Islet precursor cell (in vitro differentiated cells): ENCODE data around the gene COL13A1.

Experiments
- DNase-seq: peaks from one replicate; pipeline ENCODE4 v3.0.0-alpha.2; 2018

The COL13A1 gene

GRCh38 chr10:69825604-69826003, 23.9 kb downstream of the COL13A1 start:
- DNase-seq: no peak

- DNase-seq: no peak
These were observed 24.4 kb downstream of the COL13A1 start for GRCh38 chr10:69826094-69826493.

DNA sequence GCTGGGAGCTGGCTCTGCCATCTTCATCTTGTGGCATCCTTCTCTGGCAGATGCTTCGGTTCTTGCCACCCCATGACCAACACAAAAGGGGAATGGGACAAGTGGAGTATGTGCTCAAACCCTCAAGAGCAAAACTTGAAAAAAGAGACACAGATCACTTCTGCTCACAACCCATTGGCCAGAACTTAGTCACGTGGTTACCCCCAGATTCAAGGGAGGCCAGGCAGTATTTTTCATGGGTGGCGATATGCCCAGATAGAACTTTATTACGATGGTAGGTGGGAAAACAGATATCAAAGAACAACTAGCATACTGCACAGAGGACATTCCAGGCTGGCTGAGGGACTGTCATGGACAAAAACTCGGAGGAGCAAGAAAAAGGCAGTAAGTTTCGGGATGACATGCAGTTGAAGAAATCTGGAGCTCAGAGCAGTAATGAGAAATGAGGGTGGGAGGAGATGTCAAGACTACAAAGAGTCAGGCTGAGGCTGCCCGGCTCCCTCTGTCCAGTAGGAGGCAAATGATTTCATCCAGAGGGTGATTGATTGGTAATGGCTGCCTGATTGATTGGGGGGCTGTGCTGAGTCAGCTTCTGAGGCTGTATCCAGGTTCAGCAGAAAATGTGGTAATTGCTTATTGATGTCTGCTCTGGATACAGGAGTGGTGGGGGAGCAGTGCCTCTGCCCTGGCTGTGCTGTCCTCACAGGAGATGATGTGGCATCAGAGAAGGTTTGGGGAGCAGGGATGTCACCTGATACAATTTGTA, 25.3 kb downstream of the COL13A1 start:
- DNase-seq: no peak

GRCh38 chr10:69828144-69828870, 26.6 kb downstream of the COL13A1 start:
- DNase-seq: no peak

DNA sequence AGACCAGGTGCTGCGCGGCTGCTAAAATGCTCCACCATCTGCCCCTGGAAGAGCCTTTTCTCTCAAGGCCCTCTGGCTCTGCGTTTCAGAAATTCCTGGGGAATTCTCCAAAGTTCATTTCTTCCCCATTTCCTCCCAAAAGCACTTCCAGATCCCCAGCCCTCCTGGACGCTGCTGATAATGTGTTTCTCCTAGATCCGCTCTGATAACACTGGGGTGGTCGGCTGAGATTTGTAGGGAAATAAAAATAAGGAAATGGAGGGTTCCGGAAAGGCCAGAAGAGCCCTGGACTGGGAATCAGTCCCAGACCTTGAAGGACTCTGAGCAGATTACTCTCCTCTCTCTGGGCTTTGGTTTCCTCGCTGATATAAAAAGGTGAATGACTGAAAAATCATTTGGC, 28.1 kb downstream of the COL13A1 start:
- DNase-seq: no peak

- no peak for DNase-seq
These were observed 29.6 kb downstream of the COL13A1 start for GRCh38 chr10:69831231-69831855.

- no peak for DNase-seq
These were observed 33.5 kb downstream of the COL13A1 start for GRCh38 chr10:69835233-69835632.

DNA sequence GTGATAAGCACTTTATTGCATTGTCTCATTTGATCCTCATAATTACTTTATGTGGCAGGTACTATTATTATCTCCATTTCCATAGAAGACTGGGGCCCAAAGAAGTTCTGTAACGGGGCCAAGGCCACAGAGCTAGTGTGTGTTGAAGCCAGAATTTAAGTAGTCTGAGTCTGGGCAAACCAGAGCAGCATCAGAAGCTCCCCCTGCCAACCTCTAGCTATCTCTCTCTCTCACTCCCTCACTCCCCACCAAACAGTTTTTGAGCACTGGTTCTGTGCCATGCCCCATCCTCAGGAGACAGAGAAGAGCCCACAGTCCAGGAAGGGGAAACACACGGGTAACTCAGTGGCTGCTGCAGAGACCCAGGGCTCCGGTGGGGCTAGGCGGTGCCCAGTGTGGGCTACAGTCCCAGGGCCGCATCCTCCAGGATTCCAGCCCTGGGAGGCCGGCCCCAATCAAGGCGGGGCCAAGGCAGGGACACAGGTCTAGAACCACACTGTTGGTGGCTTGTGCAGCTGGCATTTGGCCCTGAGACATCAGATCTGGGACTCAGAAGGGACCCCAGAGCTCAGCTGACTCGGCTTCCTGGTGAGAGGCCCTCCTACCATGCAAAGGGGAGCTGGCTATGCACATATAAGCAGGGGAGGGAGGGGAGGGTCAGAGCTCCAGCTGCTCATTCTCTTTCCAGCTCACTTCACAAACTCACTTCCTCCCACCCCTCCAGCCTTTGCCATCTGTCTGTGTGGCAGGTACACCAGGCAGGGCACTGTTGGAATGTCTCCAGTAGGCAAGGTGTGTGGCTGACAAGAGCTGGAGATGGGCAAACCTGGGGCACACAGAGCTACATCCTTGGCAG, 34.4 kb downstream of the COL13A1 start:
- DNase-seq: no peak

DNA sequence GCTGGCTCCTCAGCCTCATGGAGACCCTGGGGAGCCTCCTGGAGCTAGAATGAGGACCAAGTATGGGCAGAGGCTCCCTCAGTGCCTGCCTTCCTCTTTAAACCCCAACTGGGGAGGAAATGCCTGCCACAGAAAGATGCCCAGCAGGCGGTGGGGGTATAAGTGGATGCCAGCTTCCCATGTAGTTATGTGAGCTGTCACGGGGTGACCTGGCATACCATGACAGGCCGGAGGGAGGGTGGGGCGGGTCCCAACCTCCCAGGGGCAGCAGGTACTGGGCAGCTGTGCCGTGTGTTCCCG, 35.0 kb downstream of the COL13A1 start:
- no peak for DNase-seq

- no peak for DNase-seq
These were observed 35.6 kb downstream of the COL13A1 start for GRCh38 chr10:69837261-69837660.

- DNase-seq: no peak
These were observed 36.7 kb downstream of the COL13A1 start for GRCh38 chr10:69838418-69838817.

- DNase-seq: no peak
These were observed 37.1 kb downstream of the COL13A1 start for GRCh38 chr10:69838853-69839252.

DNA sequence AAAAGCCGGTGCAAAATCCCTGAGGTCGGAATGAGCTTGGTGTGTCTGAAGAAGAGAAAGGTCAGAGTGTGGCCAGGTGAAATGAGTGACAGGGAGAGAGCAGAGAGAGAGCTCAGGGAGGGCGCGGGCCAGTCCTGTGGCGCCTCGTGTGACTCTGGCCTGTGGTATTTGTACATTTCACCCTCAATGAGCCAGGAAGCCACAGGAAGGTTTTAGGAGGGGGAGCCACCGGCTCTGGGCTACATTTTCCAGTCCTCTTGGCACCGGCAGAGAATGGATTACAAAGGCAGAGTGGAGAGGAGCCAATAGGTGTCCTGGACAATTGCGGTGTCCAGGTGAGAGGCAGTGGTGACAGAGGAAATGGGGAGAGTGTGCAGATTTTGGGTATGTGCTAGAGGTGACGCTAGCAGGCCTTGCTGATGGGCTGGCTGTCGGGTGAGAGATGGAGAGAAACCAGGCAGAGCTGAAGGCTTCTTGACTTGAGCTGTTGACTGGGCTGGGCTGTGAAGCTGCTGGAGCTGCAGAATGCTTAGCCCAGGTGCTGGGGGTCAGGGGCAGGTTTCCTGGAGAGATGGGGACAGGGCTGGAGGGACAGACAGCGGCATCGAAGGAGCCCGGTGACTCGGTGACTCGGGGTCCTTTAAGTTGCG, 38.1 kb downstream of the COL13A1 start:
- DNase-seq: peak; percentile 81

DNA sequence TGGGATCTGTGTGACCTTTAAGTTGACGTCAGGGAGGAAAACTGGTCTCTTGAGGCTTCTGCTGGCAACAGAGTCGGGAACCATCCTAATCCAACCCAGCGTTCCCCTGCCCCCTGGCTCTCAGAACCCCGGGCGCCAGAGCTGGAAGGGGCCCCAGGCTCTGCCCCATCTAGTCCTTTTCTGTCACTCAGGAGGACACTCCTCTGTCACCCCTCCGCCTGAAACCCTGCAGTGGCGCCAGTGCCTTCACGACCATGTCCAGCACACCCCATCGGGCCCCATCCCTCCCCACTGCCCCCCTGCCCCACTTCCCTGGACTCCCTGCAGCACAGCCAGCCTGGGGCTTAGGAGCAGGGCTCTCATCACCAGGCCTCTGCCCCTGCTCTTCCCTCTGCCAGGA, 39.1 kb downstream of the COL13A1 start:
- no peak for DNase-seq

DNA sequence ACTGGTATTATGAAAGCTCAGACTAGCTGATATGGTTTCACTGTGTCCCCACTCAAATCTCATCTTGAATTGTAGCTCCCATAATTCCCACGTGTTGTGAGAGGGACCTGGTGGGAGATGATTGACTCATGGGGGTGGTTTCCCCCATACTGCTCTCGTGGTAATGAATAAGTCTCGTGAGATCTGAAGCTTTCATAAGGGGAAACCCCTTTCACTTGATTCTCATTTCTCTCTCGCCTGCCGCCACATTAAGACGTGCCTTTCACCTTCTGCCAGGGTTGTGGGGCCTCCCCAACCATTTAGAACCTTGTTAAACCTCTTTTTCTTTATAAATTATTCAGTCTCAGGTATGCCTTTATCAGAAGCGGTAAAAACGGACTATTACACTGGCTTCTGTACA, 40.3 kb downstream of the COL13A1 start:
- no peak for DNase-seq

GRCh38 chr10:69842882-69843281, 41.2 kb downstream of the COL13A1 start:
- DNase-seq: no peak

- no peak for DNase-seq
These were observed 42.2 kb downstream of the COL13A1 start for GRCh38 chr10:69843923-69844322.

- DNase-seq: no peak
These were observed 43.0 kb downstream of the COL13A1 start for GRCh38 chr10:69844698-69845097.

DNA sequence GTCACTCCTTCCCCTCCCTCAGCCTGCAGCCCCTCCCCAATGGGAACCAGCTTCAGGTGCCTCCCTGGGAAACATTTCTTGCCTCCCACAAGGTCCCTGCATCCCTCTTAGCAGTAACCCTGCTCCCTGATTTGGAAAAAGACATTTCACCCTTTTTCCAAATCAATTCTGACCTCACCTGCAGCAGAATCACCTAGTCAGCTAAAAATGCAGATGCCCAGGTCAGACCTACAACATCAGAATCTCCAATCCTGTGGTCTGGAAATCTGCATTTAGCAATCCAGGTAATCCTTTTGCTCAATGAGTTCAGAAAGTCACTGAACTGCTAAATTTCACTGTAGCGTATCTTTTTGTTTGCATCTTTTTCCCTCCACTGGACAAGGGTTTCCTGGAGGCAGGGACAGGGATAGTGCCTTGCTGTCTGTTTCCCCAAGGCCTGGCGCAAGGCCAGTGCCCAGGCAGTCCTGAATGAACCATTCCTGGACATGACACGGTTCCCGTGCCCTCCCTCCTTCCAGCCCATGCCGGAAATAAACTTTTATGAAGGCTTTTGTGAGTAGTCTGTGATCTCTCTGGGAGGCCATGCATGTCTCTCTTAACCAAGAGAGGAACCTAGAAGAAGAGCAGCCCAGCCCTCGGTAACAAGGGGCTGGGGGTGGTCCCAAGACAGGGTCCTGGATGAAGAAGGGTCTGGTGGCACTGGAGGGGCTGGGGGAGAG, 44.0 kb downstream of the COL13A1 start:
- DNase-seq: no peak

DNA sequence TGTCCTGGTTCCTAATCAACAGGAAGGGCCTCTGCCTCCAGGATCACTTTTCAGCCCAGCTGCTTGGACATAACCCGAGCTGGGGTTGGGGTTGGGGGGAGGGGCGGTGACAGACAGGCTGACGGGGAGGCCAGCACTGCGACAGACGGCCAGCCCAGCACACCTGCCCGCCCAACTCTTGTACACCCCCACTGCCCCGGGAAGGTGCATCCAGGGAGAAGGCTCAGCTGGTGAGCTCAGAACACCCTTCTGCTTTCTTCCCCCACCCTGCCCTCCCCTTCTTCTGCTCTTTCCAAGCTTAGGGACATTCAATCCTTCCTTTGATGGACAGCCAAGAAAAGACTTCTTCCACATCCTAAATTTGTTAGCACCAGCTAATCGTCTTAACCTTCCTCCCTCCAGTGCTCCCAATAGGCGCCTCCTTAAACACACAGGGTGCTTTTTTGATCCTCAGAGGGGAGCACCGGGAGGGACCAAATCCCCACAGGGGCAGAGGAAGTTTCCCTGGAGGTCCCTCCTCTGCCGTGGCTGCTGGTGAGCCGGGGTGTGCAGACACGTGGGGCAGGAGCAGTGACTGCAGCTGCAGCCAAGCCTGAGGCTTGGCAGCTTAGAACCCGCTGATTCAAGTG, 44.7 kb downstream of the COL13A1 start:
- DNase-seq: no peak

GRCh38 chr10:69847458-69847857, 45.8 kb downstream of the COL13A1 start:
- DNase-seq: peak; percentile 76

- DNase-seq: peak; percentile 72
These were observed 46.2 kb downstream of the COL13A1 start for GRCh38 chr10:69847883-69848282.
